ENCODE measurements around the gene SOX6.

The SOX6 gene

GRCh38 chr11:16028419-16028818 lies 327.9 kb downstream of the SOX6 start:
- Histone ChIP-seq H3K9ac (ENCODE audit: low read length) (no peak overlapping the region), H3K4me3 (ENCODE audit: low read length) (no peak overlapping the region), H3K79me2 (ENCODE audit: low read length) (no peaks in the 10 kb centered on the region), H3K27ac (ENCODE audit: low read length) (no peak overlapping the region), H3F3A (ENCODE audit: insufficient read depth, low read length) (no peaks in the 10 kb centered on the region), H2AFZ (ENCODE audit: low read length) (no peak overlapping the region), H4K20me1 (ENCODE audit: insufficient read depth, low read length) (no peaks in the 10 kb centered on the region), H3K9me2 (replicated peaks; ENCODE audit: insufficient read depth, low read length) (no peaks in the 10 kb centered on the region), H3K9me3 (replicated peaks; ENCODE audit: insufficient read depth, low read length) (no peaks in the 10 kb centered on the region), H3K27me3 (replicated peaks; ENCODE audit: insufficient read depth, low read length) (no peaks in the 10 kb centered on the region), H3K36me3 (replicated peaks; ENCODE audit: insufficient read depth, low read length) (no peaks in the 10 kb centered on the region), H3K4me1 (ENCODE audit: low read length) (no peaks in the 10 kb centered on the region; the same call in 1 of the 2 replicates), H3K4me2 (ENCODE audit: low read depth, low read length) (no peak overlapping the region)
- no peak for DNase-seq
- TF ChIP-seq EZH2phosphoT487 (IDR thresholded peaks at IDR 0.05; ENCODE audit: low read length) (no peak), CTCF (IDR thresholded peaks at IDR 0.05; ENCODE audit: low read length) (no peak), EZH2 (optimal IDR thresholded peaks at IDR 0.05; ENCODE audit: low read depth, low read length) (no peak)

- TF ChIP-seq CTCF (IDR thresholded peaks at IDR 0.05; ENCODE audit: low read length): no peak
- no peak for TF ChIP-seq EZH2phosphoT487 (IDR thresholded peaks at IDR 0.05; ENCODE audit: low read length)
- TF ChIP-seq EZH2 (optimal IDR thresholded peaks at IDR 0.05; ENCODE audit: low read depth, low read length): no peak
- no peaks in the 10 kb centered on the region for H3K9me3 ChIP-seq (replicated peaks; ENCODE audit: insufficient read depth, low read length)
- H4K20me1 ChIP-seq (ENCODE audit: insufficient read depth, low read length): no peaks in the 10 kb centered on the region
- H3K27ac ChIP-seq (ENCODE audit: low read length): no peak overlapping the region
- DNase-seq: no peak
- no peaks in the 10 kb centered on the region; the same call in 1 of the 2 replicates for H3K4me1 ChIP-seq (ENCODE audit: low read length)
- H3K4me2 ChIP-seq (ENCODE audit: low read depth, low read length): no peak overlapping the region
- no peak overlapping the region for H3K4me3 ChIP-seq (ENCODE audit: low read length)
- no peaks in the 10 kb centered on the region for H3F3A ChIP-seq (ENCODE audit: insufficient read depth, low read length)
- no peaks in the 10 kb centered on the region for H3K79me2 ChIP-seq (ENCODE audit: low read length)
- no peaks in the 10 kb centered on the region for H3K36me3 ChIP-seq (replicated peaks; ENCODE audit: insufficient read depth, low read length)
- H3K9me2 ChIP-seq (replicated peaks; ENCODE audit: insufficient read depth, low read length): no peaks in the 10 kb centered on the region
- no peak overlapping the region for H2AFZ ChIP-seq (ENCODE audit: low read length)
- H3K9ac ChIP-seq (ENCODE audit: low read length): no peak overlapping the region
- H3K27me3 ChIP-seq (replicated peaks; ENCODE audit: insufficient read depth, low read length): no peaks in the 10 kb centered on the region
Observed at GRCh38 chr11:16027621-16028020, 328.7 kb downstream of the SOX6 start.

GRCh38 chr11:16026849-16027248 lies 329.5 kb downstream of the SOX6 start:
- no peak for TF ChIP-seq EZH2 (optimal IDR thresholded peaks at IDR 0.05; ENCODE audit: low read depth, low read length)
- no peak for TF ChIP-seq EZH2phosphoT487 (IDR thresholded peaks at IDR 0.05; ENCODE audit: low read length)
- TF ChIP-seq CTCF (IDR thresholded peaks at IDR 0.05; ENCODE audit: low read length): no peak
- no peak overlapping the region for H3K9ac ChIP-seq (ENCODE audit: low read length)
- H3K4me2 ChIP-seq (ENCODE audit: low read depth, low read length): no peak overlapping the region
- DNase-seq: no peak
- H3K9me3 ChIP-seq (replicated peaks; ENCODE audit: insufficient read depth, low read length): no peaks in the 10 kb centered on the region
- H3K27me3 ChIP-seq (replicated peaks; ENCODE audit: insufficient read depth, low read length): no peaks in the 10 kb centered on the region
- no peaks in the 10 kb centered on the region for H3F3A ChIP-seq (ENCODE audit: insufficient read depth, low read length)
- H3K4me1 ChIP-seq (ENCODE audit: low read length): no peaks in the 10 kb centered on the region; the same call in 1 of the 2 replicates
- no peaks in the 10 kb centered on the region for H3K9me2 ChIP-seq (replicated peaks; ENCODE audit: insufficient read depth, low read length)
- H2AFZ ChIP-seq (ENCODE audit: low read length): no peak overlapping the region
- no peak overlapping the region for H3K4me3 ChIP-seq (ENCODE audit: low read length)
- no peaks in the 10 kb centered on the region for H3K79me2 ChIP-seq (ENCODE audit: low read length)
- H3K27ac ChIP-seq (ENCODE audit: low read length): no peak overlapping the region
- H4K20me1 ChIP-seq (ENCODE audit: insufficient read depth, low read length): no peaks in the 10 kb centered on the region
- H3K36me3 ChIP-seq (replicated peaks; ENCODE audit: insufficient read depth, low read length): no peaks in the 10 kb centered on the region

Measured in MM.1S (cell line).